Brain microvascular endothelial cell (primary cell): ENCODE results near the gene ALKBH3.

Experiments used
- DNase-seq: peaks from one replicate; pipeline ENCODE4 v3.0.0-alpha.2; 2020
- H3K27ac ChIP-seq: fragments of 250-450 bp; sonication (Bioruptor Pico); 2 replicates; pipeline ENCODE4 v1.5.1; 2020; ENCODE audit warnings: mild to moderate bottlenecking, moderate library complexity
- H3K27me3 ChIP-seq: fragments of 250-450 bp; sonication (Bioruptor Pico); replicated peaks from 2 replicates; pipeline ENCODE4 v1.5.1; 2020; ENCODE audit warnings: mild to moderate bottlenecking
- H3K36me3 ChIP-seq: fragments of 250-450 bp; sonication (Bioruptor Pico); replicated peaks from 2 replicates; pipeline ENCODE4 v1.5.1; 2020; ENCODE audit warnings: mild to moderate bottlenecking
- H3K4me3 ChIP-seq: 2 replicates; pipeline ENCODE4 v1.5.1; 2011; ENCODE audit warnings: low read depth, mild to moderate bottlenecking, control low read depth, low read length, moderate library complexity
- in situ Hi-C: cut with HindIII; loops from 2 replicates; pipeline ENCODE4 v1.10.0; 2017; ENCODE audit warnings: low sequenced_read_pairs, low pct_ligation_motif_present
- TF ChIP-seq, protein P1 (sequence below): IDR thresholded peaks from 2 replicates; pipeline ENCODE4 v1.5.1; 2011; ENCODE audit warnings: low read depth, mild to moderate bottlenecking, moderate library complexity, low read length, control low read depth, inconsistent platforms; ENCODE audit errors: missing control alignments

Gene ALKBH3

DNA sequence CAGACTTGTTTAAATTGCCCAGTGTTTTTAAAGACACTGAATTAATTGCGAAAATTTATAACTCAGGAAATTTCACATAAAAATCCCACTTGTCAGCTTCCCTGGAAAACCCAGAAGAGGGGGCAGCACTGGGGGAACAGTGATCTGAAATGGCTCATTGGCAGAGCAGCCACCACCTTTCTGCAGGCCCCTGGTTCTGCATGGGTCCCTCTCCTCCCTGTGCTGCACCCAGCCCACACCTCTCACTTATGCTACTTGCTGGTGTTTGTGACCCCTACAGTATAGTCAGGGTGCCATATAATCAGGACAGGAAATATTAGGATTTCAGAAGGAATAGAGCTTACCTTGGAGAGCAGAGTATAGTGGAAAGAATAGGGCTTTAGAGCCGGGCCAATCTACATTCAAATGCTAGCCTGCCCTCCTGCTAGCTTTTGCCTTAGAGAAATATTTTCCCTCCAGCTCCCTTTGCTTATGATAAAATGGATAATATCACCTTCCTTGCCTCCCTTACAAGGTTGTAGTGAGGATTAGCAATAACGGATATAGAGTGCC, 33.3 kb downstream of the ALKBH3 start:
- TF ChIP-seq, protein P1, sequence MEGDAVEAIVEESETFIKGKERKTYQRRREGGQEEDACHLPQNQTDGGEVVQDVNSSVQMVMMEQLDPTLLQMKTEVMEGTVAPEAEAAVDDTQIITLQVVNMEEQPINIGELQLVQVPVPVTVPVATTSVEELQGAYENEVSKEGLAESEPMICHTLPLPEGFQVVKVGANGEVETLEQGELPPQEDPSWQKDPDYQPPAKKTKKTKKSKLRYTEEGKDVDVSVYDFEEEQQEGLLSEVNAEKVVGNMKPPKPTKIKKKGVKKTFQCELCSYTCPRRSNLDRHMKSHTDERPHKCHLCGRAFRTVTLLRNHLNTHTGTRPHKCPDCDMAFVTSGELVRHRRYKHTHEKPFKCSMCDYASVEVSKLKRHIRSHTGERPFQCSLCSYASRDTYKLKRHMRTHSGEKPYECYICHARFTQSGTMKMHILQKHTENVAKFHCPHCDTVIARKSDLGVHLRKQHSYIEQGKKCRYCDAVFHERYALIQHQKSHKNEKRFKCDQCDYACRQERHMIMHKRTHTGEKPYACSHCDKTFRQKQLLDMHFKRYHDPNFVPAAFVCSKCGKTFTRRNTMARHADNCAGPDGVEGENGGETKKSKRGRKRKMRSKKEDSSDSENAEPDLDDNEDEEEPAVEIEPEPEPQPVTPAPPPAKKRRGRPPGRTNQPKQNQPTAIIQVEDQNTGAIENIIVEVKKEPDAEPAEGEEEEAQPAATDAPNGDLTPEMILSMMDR: no peak
- no peak for DNase-seq
- Histone ChIP-seq H3K36me3 (no peaks in the 10 kb centered on the region), H3K27ac (no peak overlapping the region), H3K27me3 (no peaks in the 10 kb centered on the region), H3K4me3 (no peak overlapping the region)
- in situ Hi-C loops: loop anchor here (25.0 kb wide), 1 partner anchor 123 kb away; the partner anchor contains the start of gene ACCSL

DNA sequence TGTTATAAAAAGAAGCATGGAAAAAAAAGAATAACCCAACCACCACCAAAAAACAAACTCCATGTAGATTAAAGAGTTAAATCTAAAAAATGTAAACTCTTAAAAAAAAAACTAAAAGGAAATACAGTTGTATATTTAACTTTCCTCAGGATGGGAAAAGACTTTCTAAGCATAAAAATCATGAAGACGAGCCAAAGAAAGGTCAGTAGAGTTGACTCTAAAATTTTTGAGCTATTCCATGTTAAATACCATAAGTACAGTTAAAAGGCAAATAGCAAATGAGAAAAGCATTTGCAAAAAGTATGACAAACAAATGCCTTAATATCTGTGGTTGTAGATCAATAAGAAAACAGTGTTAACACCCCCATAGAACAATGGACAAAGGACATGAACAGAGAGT, 33.8 kb downstream of the ALKBH3 start:
- peaks cover 2% of the 10 kb centered on the region for H3K36me3 ChIP-seq
- H3K4me3 ChIP-seq: no peak overlapping the region
- H3K27me3 ChIP-seq: no peaks in the 10 kb centered on the region
- TF ChIP-seq, protein P1: no peak
- in situ Hi-C loops: loop anchor here (25.0 kb wide), 1 partner anchor 123 kb away; the partner anchor contains the start of gene ACCSL
- no peak for DNase-seq
- no peak overlapping the region for H3K27ac ChIP-seq

DNA sequence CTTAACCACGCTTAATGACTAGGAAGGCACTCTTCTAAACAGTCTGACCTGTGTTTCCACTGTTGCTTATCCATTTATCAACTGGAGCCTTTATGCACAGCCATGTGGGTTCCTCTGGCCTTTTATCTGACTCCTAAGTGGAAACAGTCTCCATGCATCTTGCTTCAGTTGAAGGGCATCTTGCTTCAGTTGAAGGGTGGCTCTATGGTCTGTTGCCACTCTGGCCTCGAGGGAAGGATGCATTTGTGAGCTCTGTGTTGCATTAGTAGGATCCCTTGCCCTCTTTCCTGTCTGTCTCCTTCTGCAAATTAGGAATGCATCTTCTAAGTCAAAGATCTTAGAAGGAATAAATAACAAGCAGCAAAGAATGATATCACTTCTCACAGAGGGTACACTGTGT, 36.0 kb downstream of the ALKBH3 start:
- TF ChIP-seq, protein P1: no peak
- no peaks in the 10 kb centered on the region for H3K27me3 ChIP-seq
- in situ Hi-C loops: loop anchor here (25.0 kb wide), 1 partner anchor 121 kb away; the partner anchor contains the start of gene ACCSL
- peaks cover 2% of the 10 kb centered on the region for H3K36me3 ChIP-seq
- no peak for DNase-seq
- H3K4me3 ChIP-seq: no peak overlapping the region
- H3K27ac ChIP-seq: no peak overlapping the region

DNA sequence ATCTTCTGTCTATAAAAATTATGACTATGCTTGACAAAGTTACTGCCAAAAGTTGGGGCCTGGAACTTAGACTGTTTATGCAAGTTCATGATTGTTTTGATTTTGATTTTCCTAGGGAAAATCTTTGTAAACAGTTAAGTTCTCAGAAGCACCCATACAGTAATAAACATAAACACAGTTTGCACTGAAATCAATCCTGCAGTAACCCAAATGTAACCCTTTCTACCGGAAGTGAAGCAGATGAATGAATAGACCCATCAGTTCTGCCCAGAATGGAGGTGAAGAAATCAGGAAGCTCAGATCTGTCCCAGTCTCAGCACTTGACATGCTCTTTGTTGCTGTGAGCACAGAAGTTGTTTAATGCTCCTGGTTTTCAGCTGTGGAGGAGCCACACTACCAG, 37.2 kb downstream of the ALKBH3 start:
- TF ChIP-seq, protein P1: no peak
- in situ Hi-C loops: loop anchor here (25.0 kb wide), 1 partner anchor 119 kb away; the partner anchor contains the start of gene ACCSL
- no peak for DNase-seq
- Histone ChIP-seq H3K4me3 (no peak overlapping the region), H3K36me3 (peaks cover 2% of the 10 kb centered on the region), H3K27ac (no peak overlapping the region), H3K27me3 (no peaks in the 10 kb centered on the region)

DNA sequence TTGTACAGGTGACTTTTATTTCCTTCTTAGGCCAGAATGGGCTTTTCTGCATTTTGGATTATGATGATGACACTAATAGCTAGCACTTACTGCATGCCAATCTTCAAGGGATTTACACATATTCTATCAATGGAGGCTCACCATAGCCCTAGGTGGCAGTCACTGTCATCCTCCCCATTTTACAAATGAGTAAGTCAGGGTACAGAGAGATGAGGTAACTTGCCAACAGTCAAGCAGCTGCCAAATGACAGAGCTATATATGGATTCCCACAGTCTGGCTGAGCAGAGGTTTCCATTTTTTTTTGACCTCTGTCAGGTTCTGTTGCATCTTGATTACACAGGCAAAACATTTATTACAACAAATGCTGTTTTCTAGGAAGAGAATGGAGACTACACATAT, 38.0 kb downstream of the ALKBH3 start:
- in situ Hi-C loops: loop anchor here (25.0 kb wide), 1 partner anchor 119 kb away; the partner anchor contains the start of gene ACCSL
- Histone ChIP-seq H3K36me3 (peaks cover 2% of the 10 kb centered on the region), H3K4me3 (no peak overlapping the region), H3K27me3 (no peaks in the 10 kb centered on the region), H3K27ac (no peak overlapping the region)
- TF ChIP-seq, protein P1: no peak
- no peak for DNase-seq
